Measurements from ENCODE around the gene CD99.

DNA sequence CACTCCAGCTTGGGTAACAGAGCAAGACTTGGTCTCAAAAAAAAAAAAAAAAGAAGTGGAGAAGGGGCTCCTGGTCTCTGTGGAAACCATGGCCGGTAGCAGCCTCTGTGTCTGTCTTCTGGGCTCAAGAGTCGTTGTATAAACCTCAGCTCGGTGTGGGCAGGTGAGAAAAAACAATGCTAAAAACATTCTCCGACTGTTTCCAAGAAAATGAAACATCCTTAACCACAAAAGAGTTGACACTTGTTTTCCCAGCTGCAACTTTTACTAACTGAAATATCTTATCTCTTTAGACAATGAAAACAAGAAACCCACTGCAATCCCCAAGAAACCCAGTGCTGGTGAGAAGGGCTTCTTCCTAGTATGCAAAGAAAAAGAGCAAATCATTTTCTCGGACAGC, 26.2 kb downstream of the CD99 start:
- TF ChIP-seq CTCF (IDR thresholded peaks at IDR 0.05; ENCODE audit: borderline replicate concordance, extremely low read depth, low read length, poor library complexity, severe bottlenecking) (no peak), EZH2 (IDR thresholded peaks at IDR 0.05; ENCODE audit: borderline replicate concordance, low read depth, low read length, severe bottlenecking) (no peak)
